NCI-H146 treated with DMSO at 0.1 percent for 48 hours (cell line): ENCODE measurements around the gene STK33.
A peak's percentile ranks its signal among the peaks of the same experiment; 100 is the strongest.

Experiments
- DNase-seq: peaks from one replicate; lab custom pipeline; 2025; ENCODE audit not compliant: unreplicated experiment; lab: John Stamatoyannopoulos, UW

STK33 gene

DNA sequence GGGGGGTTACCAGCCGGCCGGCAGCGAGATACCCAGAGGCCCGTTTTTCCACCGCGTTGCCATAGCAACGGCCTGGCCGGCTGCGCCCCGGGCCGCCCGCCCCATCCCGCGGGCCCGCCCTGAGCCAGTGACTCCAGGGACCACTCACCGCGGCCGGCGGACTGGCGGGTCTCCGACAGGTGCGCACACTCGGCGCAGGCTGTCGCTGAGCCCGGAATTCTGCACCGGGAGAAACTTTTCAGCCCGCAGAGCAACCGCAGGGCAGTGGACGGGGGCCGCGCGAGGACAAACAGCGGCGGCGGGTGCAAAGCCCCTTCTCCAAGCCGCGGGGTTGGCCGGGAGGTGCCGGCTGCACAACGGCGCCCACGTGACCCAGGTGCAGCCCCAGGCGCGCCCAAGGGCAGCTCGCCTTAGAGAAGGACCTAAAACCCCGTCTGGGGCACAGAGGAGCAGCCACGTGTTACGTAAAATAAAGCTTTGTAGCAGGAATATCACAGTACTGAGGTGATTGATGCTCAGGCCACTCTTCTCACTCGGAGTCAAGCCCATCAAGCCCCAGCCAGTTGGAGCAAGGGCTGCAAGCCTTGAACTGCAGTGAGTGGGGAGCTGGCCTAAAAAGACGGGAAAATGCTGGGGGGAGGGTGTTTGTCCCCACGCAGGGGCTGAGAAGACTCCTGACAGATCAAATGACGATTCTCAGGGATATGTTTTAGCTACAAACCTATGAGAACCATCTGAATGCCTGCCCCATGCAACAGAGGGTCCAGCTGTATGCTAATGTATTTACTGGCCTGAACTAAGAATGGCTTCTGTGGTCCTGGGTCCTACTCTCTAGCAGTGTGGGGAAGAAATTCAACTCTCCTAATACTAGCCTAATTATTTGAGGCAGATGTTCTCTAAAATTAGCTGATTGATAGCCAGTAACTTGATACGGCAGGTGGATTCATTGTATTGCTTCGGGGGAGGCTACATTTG lies at the start of gene STK33:
Gene STK33, minus strand, starts transcription at position 294 of the 975 bp plus-strand sequence. CDS start 119,323 bp downstream, outside the sequence.
- peak; percentile 71 for DNase-seq

DNA sequence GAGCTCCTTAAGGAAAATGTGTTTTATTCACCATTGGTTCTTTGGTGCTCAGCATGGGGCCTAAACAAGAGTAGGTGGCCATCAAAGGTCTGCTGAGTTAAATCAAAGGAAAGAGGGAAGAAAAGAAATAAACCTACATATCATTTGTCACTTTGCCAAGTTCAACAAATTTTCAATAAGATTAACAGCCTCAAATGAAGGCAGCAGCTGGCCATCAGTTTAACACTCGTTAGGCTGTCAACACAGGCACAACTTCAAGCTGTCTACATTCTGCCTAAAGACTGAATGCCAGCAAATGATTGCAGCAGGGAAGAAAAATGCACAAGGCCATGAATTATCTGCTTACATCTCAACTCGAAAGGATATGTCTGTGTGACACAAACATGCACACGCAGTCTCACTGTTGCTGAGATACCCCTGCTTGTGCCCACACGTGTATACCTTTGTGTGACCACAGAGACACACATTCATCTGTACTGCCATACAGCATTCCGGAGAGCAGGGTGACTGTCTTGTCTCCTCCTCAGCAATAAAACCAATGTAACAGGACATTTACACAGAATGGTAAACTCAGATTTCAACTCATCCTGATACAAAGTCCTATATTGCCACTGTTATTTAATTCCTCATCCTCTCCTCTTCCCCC lies 48.3 kb upstream of the STK33 start:
- DNase-seq = no peak

DNA sequence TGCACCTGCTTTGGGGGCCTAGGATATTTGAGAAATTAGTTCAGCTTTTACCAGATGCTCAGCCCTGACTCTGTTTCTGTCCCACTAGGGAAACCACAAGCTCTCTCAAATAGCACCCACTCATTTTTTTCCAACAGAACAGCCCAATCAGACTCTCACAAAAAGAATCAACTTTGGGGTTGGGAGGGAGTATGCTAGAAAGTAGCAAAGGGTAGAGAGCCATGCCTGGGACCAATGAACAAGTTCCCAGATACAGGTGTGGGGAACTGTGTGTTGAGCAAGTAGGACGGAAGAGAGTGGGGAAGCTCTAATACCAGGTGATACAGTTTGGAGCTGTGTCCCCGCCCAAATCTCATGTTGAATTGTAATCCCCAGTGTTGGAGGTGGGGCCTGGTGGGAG lies 47.3 kb upstream of the STK33 start:
- DNase-seq = no peak

DNA sequence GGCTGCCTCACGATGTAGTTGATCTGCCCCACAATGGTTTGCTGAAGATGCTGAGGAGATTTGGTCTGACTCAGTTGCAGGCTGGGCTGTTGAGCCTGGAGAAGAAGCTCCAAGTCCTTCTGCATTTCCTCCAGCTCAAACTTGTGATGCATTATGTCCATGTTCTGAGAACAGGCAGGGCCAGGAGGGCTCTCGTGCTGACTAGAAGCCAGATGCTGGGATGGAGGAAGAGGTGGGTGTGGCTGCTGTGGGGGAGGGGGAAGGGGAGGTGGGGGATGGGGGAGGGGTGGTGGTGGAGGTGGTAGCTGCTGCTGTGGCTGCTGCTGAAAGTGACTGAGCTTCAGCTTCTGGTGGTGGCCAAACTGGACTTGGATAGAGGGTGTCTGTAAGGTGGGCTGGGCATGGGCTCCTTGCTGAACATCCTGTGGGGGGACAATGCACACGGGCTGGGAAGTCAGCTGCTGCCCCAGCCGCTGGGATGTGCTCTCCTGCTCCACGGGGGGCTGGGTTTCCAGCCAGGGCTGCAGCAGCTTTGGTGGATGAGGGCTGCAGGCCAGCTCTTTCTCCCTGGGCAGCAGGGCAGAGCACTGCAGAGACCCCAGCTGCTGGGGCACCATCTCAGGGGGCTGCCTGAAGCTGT lies 46.4 kb upstream of the STK33 start:
- DNase-seq = no peak

DNA sequence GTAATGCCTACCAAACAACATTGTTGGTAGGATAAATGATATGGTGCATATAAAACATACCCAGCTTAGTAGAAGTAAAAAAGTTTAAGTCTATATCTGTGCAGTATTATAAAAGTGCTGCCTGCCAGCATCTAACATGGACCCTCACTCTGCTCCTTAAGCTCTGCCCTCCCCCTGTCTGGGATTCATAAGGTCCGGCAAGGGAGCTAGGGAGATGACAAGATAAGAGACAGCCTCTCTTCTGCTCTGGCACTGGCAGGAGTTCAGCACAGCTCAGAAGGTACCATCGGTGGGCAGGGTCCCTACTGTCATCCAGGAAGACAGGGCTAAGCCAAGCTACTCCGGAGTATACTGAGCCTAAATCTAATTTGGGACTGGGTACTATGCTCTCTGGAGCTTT lies 45.6 kb upstream of the STK33 start:
- no peak for DNase-seq

DNA sequence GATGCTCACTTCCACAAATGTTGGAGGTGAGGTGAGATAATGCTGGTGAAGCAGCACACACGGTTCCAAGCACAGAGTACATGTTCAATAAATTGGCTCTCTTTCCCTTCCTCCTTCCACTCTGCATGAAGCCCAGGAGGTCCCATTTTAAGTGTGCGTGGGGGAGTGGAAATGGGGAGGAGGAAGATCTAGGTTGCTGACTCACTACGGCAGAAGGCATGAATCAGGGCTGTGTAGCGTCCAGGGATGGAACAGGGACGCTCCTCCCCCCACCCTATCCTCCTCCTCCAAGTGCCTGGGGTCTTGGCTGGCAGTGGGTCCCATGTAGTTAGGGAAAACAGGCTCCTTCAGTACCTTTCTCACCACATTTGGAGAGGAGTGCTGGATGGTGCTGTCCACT lies 44.3 kb upstream of the STK33 start:
- DNase-seq = no peak

DNA sequence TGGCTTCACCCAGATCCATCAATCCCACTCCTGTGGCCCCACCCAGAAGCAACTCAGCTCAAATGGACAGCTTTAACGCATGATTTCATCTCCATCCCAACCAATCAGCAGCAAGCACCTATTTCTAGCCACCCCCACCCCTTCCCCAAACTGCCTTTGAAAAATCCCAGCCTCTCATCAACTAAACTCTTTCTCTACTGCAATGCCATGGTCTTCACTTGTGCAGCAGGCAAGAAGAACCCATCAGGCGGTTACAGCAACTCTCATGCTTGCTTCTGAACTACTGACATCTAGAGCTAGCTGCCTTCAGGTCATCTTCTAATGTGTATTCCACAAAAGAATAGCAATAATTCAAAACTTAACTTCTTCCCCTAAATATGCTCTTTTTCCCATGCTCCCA lies 42.1 kb upstream of the STK33 start:
- no peak for DNase-seq

DNA sequence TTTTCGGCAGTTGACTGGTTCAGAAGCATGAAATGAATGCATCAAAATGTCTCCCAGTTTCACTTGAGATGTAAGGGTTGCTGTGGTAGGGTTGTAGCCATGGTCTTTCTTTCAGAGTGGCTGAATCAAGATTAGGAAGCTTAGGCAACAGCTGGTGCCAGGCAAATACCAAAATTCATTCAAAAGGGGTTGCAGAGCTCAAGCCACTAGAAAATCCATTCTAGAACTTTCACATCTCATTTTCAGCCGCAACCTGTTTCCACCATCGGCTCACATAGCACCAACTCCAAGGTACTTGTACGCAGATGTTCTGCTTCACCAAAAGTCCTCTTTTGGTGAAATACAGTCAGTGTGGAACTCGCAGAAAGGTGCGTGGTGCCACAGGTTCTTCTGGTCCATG lies 40.5 kb upstream of the STK33 start:
- DNase-seq = no peak

DNA sequence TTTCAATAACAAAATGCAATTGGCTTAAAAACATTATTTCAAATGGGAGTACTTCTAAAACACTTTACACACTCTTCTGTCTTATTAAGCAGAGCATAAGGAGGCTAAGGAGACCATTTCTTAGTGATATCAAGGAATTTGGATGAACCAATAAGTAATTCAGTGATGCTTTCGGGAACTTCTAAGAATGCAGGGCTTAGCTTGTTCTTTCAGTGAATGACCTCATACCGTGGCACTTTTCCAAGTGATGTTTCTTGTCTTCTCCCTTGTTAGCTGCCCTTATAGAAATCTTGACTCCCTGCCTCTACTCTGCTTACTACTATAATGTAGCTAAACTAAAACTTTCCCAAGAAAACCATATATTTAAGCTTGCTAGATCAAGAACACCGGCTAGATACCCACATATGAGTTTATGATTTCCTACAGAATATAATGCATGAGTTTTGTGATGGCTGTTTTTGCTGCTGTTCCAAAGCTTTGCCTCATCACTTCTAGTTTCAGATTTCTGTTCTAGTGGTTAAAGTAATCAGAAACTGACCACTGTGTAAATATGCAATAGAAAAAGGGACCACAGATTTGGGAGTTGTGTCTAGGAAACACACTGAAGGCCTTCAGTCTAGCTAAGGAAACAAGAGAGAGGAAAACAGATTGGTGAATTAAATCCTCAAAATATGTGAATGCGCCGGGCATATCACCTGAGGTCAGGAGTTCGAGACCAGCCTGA lies 37.5 kb upstream of the STK33 start:
- no peak for DNase-seq

DNA sequence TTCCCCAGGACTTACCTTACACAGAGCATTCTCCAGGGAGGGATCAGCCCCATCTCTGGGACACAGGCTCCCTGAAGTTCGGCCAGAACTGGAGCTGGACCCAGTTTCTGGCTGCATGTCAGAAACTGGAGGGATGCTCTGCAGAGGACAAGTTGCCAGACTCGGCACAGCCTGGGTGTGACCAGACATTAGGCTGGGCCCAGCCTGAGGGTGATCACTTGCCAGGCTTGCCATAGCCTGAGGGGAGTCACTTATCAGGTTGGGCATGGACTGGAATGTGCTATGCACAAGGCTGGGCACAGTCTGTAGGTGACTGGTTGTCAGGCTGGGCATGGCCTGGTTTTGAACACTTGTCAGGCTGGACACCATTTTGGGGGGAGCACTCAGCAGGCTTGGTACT lies 30.7 kb upstream of the STK33 start:
- DNase-seq = no peak

DNA sequence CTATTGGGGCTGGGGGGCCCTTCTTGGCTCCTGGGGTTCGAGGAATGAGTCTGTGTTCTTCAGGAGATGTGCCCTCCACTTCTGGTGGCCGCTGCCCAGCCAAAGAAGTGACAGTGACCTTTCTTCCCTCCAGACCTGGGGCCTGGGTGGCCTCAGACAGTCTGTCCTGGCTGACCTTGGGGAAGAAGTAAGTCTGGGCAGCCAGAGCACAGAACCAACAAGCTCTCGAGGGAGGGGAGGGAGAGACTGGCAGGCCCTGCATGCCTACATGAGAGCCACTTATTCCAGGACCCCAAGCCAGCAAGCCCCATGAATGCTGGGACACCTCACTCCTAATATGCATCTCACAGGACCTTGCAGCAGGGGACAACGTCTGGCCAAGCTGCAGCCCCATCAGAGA lies 27.1 kb upstream of the STK33 start:
- DNase-seq = no peak

DNA sequence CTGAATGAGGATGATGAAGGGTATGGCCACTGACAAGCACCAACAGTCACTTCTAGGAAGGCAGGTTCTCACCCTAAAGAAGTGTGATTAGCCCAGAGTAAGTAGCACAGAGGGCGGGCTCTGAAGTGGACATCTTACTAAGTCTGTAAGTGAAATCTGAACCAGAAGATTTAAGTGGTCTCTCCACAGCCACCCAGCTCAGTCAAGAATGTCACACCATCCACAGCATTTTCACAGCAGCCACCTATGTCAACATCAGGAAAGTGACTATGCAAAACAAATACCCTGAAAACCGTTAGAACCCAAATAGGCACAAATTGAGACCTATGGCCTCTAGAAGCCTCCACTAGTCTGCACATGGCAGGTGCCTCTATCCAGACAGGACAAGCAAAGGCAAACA lies 23.0 kb upstream of the STK33 start:
- DNase-seq = no peak

DNA sequence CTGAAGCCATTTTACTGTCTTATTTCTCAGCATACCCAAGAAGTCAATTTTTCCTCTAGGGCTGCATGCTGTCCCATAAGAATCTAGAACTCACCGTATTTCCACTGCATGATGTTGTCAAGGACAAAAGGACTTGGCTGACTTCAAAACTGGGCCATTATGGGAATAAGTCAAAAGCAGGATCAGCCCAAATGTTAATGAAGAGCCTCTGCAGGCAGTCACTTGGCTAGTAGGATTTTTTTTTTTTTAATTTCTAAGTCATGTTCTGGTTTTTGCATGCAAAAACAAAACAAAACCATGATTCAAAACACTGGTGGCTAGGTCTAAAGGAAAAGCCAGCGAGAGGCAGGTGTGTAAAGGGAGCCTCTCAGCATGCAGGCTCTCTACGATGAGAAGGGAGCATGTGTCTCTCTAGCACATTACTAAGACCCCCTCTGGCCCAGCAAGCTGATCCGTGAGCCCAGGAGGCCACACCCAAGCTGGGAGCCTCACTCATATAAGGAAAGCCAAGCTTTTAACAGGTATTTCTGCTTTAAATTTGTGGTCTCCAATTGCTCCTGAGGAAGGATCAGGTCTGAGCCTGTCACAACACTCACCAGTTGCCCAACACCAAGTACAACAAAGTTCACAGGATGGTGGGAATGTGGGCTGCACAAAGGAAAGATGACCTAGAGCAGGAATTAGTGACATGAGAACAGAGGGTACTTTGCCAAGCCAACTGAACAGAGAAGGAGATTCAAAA lies 21.4 kb upstream of the STK33 start:
- DNase-seq = no peak

DNA sequence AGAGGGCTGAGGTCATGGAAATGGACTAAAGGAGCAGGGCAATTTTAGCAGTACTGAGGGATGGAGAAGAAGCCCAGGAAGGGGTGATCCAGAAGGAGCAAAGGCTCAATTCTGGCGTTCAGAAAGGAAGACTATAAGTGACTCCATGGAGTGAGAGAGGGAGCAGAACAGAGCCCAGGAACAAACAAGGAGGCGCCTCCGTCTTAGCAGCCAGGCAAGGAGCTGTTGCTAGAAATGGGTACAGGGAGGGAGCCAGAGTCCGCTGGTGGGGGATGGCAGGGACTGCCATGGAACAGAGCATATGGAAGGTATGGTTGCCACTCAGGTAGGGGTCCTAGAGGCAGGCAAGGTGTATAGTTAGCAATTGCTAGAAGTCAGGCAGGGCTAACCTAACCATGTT lies 20.5 kb upstream of the STK33 start:
- DNase-seq = no peak

DNA sequence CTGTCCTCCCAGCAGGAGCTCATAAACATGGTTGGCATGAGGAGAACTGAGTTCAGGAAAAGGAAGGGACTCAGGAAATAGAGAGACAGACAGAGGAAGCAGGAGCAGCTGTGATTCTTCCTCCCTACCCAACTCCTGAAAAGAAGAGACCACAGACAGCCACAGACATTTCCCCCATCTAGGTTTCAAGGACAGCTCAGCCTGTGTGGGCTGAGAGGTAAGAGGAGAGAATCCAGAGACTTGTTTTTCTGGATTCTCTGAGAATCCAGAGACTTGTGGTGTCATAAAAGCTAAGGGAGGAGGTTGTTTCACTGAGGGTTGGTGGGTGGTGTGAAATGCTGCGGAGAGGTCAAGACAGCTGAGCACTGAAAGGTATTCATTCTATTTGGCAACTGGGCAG lies 19.0 kb upstream of the STK33 start:
- DNase-seq = no peak

DNA sequence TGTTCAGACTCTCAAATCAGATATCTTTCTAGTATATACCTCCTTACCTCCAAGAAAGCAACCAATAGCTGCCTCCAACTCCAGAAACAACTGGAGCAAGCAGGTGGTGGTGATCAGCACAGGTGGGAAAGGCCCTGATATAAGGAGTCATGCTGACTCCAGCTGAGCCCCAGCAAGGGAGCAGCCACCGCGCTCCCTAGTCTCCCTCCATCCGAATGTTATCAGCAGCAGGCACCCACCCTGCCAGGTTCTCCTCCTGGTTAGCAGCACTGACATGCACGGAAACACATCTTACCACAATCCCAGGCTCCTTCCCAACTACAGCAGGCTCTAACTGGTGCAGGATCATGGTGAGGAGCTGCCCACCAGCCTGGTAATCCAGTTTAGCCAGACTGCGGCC lies 18.5 kb upstream of the STK33 start:
- peak; percentile 59 for DNase-seq

DNA sequence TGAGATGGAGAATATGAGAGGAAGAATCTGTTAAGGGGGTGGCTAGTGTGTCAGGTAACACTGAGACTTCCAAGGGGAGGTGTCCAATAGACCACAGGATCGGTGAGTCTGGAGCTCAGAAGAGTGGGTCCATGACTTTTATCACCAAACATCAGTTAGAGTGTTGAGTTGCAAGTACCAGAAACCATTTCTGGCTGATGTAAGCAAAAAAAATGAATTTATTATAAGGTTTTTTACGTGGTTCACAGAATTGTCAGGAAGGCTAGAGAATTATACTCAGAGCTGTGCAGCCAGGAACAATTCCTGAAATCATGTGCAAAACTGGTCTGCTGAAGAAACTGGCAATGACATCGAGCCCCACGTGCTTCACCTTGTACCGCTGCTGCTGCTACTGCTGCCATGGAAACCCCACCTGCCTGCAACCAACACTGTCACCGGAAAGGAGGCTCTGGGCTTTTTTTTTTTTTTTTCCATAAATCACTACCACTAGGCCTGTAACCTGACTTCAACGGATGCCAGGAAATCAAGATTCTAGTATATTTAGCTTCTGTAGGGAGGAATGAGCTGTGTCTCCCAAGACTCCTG lies 16.6 kb upstream of the STK33 start:
- DNase-seq = peak; percentile 82

DNA sequence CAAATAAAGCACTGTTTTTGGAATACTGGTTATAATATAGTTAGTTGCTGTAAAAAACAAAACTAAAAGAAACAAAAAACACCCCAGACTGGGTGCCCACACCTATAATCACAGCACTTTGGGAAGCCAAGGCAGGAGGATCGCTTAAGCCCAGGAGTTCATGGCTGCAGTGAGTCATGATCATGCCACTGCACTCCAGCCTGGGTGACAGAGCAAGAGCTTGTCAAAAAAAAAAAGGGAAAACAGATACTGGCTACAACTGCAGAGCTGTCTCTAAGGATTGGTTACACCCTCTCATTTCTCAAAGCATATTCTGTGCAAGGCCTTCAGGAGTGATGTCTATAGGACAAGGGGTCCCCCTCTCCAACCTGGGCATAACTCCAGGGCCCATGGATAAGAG lies 14.6 kb upstream of the STK33 start:
- no peak for DNase-seq

DNA sequence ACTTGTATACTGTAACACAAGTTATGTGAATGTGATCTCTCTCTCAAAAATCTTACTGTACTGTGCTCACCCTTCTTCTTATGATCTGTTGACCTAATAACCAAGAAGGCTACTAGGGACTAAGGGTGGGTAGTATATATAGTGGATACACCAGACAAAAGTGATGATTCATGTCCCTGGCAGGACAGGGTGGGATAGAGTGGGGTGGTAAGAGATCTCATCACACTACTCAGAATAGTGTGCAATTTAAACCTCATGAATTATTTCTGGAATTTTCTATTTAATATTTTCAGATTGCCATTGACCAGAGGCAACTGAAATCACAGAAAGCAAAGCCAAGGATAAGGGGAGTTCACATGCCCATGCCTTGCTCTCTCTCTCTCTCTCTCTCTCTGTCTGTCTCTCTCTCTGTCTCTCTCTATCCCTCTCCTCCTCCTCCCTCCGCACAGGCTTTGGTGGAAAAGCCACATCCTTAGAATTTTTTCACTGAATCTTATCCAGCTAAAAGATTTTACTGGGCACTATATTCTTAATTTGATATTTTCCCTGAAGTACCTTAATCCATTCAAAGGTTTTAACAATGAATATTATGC lies 12.0 kb upstream of the STK33 start:
- DNase-seq = no peak
